DMS114 treated with DMSO at 0.1 percent for 48 hours (cell line): ENCODE measurements around the gene TASP1.
"Not testable (repeated sequence)": the region's sequence is repeated elsewhere in the genome, so short reads cannot be mapped to it uniquely, and the experiment has no call there.

Experiments used
- DNase-seq: peaks from one replicate; lab custom pipeline; 2025; ENCODE audit not compliant: unreplicated experiment; lab: John Stamatoyannopoulos, UW

The TASP1 gene, protein sequence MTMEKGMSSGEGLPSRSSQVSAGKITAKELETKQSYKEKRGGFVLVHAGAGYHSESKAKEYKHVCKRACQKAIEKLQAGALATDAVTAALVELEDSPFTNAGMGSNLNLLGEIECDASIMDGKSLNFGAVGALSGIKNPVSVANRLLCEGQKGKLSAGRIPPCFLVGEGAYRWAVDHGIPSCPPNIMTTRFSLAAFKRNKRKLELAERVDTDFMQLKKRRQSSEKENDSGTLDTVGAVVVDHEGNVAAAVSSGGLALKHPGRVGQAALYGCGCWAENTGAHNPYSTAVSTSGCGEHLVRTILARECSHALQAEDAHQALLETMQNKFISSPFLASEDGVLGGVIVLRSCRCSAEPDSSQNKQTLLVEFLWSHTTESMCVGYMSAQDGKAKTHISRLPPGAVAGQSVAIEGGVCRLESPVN

DNA sequence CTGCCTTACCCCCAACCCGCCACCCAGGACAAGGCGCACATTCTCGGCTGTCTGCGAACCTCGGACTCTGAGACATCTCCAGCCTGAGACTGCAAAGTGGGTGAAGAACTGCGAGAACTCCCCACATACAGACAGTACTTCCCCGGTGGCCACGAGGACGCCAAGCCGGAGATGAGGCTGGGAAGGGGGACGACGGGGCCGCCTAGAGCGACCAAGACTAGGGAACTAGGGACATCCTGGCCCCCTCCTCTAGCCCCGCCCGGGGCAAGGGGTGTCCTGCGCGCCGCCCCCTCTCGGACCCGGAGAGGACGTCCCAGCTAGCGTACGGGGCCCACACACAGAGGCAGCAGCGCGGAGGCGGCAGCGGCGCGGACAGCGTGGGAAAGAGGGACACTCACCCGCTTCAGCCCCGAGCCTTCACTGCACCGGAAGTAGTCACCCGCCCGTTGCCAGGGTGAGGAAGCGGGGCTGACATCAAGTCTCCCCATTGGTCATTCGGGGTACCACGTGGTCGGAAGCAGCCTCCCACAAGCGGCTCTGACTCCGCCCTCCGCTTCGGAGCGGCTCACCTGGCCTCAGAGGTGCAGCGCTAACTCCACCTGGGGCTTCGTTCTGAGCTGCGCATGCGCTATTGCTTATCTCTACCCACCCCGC lies at the start of gene TASP1:
TASP1 (minus strand) TSS at position 437 of the 654 bp plus-strand sequence. CDS start 8,854 bp downstream, outside the sequence.
- peak; percentile 82 for DNase-seq

DNA sequence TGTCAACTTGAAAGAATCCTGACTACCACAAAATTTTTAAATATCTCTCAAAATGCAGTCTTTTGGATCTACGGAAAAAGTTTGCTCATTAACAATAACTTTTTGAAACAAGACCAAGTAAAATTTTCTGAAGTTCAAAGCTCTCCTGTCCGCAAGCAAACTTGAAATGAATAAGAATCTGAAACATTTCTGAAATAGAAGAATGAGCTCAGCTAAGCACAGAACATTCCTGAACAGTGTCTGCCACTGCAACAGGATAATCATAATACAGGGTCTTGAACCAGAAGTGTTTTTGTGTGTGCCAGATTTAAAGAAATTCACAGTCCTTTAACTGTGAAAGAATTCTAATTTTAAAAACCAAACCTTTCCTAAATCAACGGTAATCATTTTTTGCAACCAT lies 49.1 kb upstream of the TASP1 start:
- no peak for DNase-seq

- no peak for DNase-seq
These were observed 46.9 kb upstream of the TASP1 start for GRCh38 chr20:13685623-13686022.

DNA sequence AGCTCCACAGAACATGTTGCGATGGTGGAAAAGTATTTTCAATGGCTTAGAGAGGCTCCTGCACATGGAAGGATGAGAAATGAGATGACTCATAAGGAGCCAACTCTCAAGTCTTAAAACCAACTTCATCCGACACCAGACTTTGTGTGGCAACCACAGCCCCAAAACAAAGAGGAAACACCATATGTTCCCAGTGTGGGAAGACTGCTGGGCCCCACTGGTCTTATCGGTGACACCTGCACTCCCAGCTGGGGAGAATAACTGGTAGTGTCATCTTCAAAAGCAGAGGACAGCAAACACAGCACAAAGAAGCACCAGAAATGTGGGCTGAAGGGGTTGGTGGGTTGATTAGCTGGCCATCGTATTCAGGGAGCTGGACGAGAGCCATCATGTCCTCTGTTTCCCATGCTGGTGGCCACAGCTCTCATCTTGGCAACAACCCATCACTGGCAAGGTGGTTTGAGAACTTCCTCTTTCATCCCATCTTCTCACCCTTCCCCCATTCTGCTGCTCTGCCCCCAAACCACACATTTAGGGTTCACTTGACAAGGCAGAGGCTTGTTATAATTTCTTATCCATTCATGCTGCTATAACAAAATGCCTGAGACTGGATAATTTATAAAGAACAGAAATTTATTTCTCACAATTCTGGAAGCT lies 46.0 kb upstream of the TASP1 start:
- no peak for DNase-seq

DNA sequence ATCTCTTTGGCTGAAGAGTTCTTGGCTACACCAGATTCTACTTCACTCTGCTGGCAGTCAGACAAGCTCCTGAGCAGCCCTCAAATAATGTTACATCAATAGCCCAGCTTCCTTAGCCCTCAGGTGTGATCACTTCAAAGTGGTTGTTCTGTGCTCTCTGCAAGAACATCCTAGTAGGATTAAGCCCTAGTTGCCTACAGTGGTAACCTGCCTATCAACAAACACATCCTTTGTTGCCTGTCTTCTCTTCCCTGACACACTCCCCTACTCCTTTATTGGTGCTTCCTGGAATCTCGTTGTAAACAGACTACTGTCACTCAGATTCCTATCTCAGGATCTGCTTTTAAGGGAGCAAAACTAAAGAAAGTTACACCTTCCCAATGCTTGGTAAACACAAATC lies 45.1 kb upstream of the TASP1 start:
- no peak for DNase-seq

GRCh38 chr20:13681248-13682125 lies 42.8 kb upstream of the TASP1 start:
- DNase-seq = no peak

- no peak for DNase-seq
These were observed 40.2 kb upstream of the TASP1 start for GRCh38 chr20:13678944-13679343.

- no peak for DNase-seq
These were observed 38.5 kb upstream of the TASP1 start for GRCh38 chr20:13677241-13677640.

DNA sequence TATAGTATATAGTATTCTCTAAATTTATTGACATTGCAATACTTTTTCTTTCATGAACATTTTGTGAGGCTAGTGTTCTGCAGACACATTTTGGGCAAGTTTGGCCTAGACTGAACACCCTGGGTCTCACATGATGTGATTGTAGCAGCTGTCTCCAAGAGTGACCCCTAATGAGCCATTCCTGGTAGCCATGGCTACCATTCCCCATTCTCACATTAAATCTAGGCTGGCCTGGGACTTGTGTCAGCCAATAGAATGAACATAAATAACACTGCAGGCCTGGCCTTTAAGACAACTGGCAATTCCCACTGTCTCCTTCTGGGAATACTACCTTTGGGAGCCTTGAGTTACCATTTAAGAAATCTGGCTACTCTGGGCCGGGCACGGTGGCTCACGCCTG lies 38.0 kb upstream of the TASP1 start:
- no peak for DNase-seq

GRCh38 chr20:13672690-13673089 lies 34.0 kb upstream of the TASP1 start:
- DNase-seq = no peak

DNA sequence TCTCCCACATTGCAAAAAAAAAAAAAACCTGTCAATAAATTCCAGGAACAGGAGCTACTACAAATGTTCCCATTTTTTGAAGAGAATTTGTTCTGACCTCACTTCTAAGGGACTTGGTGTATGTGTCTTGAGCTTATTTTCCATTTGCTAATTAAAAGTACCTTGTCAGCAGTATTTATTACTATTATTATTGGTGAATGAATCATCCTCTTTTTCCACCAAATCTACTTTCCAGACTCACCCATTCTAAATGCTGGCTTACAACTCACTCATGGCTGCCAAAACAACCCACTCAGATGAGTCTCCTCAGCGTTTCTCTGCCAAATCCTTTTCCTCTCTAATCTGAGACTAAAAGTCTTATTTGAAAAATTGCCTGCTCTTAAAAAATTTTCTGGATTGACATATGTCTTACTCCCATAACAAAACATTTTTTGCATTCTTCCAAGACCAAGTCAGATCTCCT lies 33.2 kb upstream of the TASP1 start:
- DNase-seq = no peak

- no peak for DNase-seq
These were observed 32.8 kb upstream of the TASP1 start for GRCh38 chr20:13671512-13671911.

DNA sequence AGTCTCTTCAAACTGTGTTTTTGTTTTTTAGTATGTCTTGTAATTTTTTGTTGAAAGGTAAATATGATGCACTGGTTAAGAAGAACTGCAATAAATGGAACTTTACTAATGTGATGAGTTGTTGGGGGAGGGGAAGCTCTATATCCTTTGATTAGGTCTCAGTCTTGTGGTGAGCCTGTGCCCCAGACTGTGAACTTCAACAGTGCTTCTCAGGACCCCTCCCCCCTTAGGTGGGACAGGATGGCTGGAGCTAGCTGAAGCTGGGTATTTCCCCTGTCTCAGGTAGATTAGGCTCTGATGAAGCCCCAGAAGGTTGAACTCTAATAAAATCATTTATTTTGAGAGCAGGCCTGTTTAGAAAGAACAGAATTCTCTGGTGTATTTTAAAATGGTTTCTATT lies 31.4 kb upstream of the TASP1 start:
- no peak for DNase-seq

DNA sequence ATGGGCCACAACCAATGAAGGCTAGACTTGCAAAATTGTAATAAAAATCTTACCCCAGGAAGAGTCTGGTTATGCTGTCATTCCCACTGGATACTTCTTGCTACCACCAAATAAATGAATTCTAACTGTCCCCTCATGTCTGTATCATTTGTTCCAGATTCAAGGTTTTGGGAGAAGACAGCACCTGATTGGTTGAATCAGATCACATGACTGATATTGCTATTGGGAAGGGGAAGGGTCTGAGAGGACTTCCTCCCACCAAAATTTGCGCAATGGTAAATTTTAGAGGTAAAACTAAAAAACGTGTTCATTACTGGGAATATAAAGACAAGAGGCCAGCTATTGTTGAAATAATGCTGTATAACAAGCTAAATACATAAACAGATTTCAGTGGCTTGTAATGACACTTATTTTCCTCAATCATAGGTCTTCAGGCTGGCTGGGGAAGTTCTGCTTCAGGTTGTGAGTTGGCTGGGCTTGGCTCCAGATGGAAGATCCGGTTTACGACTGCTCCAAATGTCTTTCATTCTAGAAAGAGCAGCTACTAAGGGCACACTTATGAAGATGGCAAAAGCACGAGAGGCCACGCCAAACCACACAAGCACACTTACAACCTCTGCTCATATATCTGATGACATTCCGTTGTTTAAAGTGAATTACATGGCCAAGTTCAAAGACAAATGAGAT lies 27.1 kb upstream of the TASP1 start:
- DNase-seq = no peak

- no peak for DNase-seq
These were observed 22.4 kb upstream of the TASP1 start for GRCh38 chr20:13661070-13661685.

DNA sequence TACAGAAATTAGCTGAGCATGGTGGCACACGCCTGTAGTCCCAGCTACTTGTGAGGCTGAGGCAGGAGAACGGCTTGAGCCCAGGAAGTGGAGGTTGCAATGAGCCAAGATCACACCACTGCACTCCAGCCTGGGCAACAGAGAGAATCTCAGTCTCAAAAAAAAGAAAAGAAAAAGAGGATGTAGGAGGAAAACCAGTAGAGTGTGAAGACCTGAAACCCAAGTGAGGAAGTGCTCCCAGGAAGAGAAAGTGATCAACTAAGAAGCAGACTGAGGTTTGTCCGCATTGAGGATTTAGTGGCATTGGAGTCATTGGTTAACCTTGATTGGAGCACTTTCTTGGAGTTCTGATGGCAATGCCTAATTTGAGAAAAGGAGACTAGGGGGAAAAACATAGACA lies 20.6 kb upstream of the TASP1 start:
- DNase-seq = no peak

DNA sequence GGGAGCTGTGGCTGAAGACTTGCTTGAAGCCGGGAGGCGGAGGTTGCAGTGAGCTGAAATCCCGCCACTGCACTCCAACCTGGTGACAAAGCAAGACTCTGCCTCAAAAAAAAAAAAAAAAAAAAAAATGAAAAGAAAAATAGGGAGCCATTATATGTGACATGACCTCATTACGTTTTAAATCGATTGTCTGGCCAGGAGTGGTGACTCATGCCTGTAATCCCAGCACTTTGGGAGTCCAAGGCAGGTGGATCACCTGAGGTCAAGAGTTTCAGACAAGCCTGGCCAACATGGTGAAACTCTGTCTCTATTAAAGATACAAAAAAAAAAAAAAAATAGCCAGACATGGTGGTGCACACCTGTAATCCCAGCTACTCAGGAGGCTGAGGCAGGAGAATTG lies 19.3 kb upstream of the TASP1 start:
- DNase-seq = not testable (repeated sequence)

- no peak for DNase-seq
These were observed 18.1 kb upstream of the TASP1 start for GRCh38 chr20:13656721-13657368.

DNA sequence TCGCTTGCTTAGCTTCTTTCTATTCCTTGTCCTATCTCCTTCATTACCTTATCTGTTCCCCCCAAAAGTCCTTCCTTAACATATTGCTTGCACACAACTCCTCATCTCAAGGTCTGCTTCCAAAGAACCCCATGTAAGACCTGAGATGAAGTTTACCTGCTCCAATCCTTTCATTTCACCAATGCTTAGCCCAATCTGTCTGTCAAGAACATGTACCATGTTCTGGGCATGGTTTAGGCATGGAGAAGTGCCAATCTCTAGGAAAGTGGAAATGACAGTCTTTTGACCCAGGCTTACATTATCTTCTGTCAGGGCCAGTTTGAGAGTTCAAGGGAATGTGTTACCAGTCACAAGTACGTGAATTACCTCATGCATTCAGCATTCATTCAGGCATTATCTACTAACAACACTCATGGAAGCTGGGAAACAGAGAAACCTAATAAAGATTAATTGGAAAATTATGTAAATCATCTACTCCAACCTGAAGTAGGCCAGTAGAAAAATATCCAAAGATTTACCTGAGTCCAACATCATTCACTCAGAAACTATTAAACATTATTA lies 15.8 kb upstream of the TASP1 start:
- no peak for DNase-seq
